SK-N-SH (cell line): Measurements from ENCODE around the gene S1PR3. TPM values are rescaled to one million over a fixed set of nuclear protein-coding genes. Genes with fewer than 3 reads are reported as not detected.

Source experiments
- CTCF ChIA-PET: fragments of 300-600, 350-600 bp; formaldehyde crosslinking; extraction: SDS; loops from one replicate; lab custom pipeline; 2021; lab: Yijun Ruan, JAX
- POLR2A ChIA-PET: fragments of 350-600 bp; sonication (Branson Sonifier 250); formaldehyde crosslinking; extraction: SDS; loops from one replicate; lab custom pipeline; 2020; ENCODE audit warnings: antibody characterized with exemption, inconsistent platforms; lab: Yijun Ruan, JAX
- DNase-seq: peaks from one replicate; pipeline ENCODE4 v3.0.0; 2012
- H2AFZ ChIP-seq: fragments of 200-600 bp; sonication (generic); 2 replicates; pipeline ENCODE4 v1.8.1; 2016; ENCODE audit warnings: antibody characterized with exemption, mild to moderate bottlenecking, low read depth
- H3F3A ChIP-seq: fragments of 200-600 bp; sonication (generic); replicated peaks from 2 replicates; pipeline ENCODE3; 2016; ENCODE audit warnings: antibody characterized with exemption, mild to moderate bottlenecking; ENCODE audit not compliant: insufficient read depth
- H3K27ac ChIP-seq, 2 experiments: fragments of 200-500 bp in 1 of 2; fragments of 200-600 bp in 1 of 2; sonication (Bioruptor generic) in 1 of 2; sonication (generic), shearing (Covaris generic) in 1 of 2; 2 replicates each; pipeline versions ENCODE4 v1.5.1 to v1.6.1; 2014 to 2016; ENCODE audit warnings: low read depth in 2 of 2, inconsistent platforms in 1 of 2, low read length in 1 of 2, mild to moderate bottlenecking in 1 of 2, mixed read lengths in 1 of 2
- H3K27me3 ChIP-seq: fragments of 200-600 bp; sonication (generic), shearing (Covaris generic); 2 replicates; pipeline ENCODE4 v1.6.1; 2016; ENCODE audit warnings: mixed run types; ENCODE audit not compliant: insufficient read depth
- H3K36me3 ChIP-seq, 2 experiments: fragments of 200-500 bp in 1 of 2; fragments of 200-600 bp in 1 of 2; sonication (Bioruptor generic) in 1 of 2; sonication (generic) in 1 of 2; replicated peaks in 1 of 2; 2 replicates each; pipeline versions ENCODE3 to v1.5.1; 2014 to 2016; ENCODE audit warnings: low read length in 1 of 2, mild to moderate bottlenecking in 1 of 2; ENCODE audit not compliant: insufficient read depth in 2 of 2, control insufficient read depth in 1 of 2
- H3K4me1 ChIP-seq, 2 experiments: fragments of 200-500 bp in 1 of 2; fragments of 200-600 bp in 1 of 2; sonication (Bioruptor generic) in 1 of 2; sonication (generic), shearing (Covaris generic) in 1 of 2; 2 replicates each; pipeline versions ENCODE4 v1.5.1 to v1.6.1; 2014 to 2016; ENCODE audit warnings: low read depth in 1 of 2, low read length in 1 of 2, mixed run types in 1 of 2; ENCODE audit not compliant: insufficient read depth in 2 of 2, control insufficient read depth in 1 of 2
- H3K4me2 ChIP-seq: fragments of 200-600 bp; sonication (generic), shearing (Covaris generic); 2 replicates; pipeline ENCODE4 v1.6.1; 2017; ENCODE audit warnings: mixed run types
- H3K4me3 ChIP-seq, 2 experiments: fragments of 200-500 bp in 1 of 2; fragments of 200-600 bp in 1 of 2; sonication (Bioruptor generic) in 1 of 2; sonication (generic), shearing (Covaris generic) in 1 of 2; 2 replicates each; pipeline versions ENCODE4 v1.5.1 to v1.8.1; 2014 to 2016; ENCODE audit warnings: low read depth in 2 of 2, inconsistent platforms in 1 of 2, low read length in 1 of 2, mild to moderate bottlenecking in 1 of 2, mixed read lengths in 1 of 2, moderate library complexity in 1 of 2
- H3K79me2 ChIP-seq: fragments of 200-600 bp; sonication (generic); 2 replicates; pipeline ENCODE4 v1.8.1; 2017; ENCODE audit warnings: mild to moderate bottlenecking; ENCODE audit not compliant: insufficient read depth
- H3K9ac ChIP-seq: fragments of 200-600 bp; sonication (generic); 2 replicates; pipeline ENCODE4 v1.6.1; 2017; ENCODE audit warnings: mixed run types
- H3K9me2 ChIP-seq: fragments of 200-600 bp; sonication (generic); 2 replicates; pipeline ENCODE4 v1.6.1; 2017; ENCODE audit warnings: mixed run types
- H3K9me3 ChIP-seq: fragments of 200-600 bp; sonication (generic); 2 replicates; pipeline ENCODE4 v1.6.1; 2017; ENCODE audit warnings: mixed run types, mild to moderate bottlenecking, moderate library complexity
- H4K20me1 ChIP-seq: fragments of 200-600 bp; sonication (generic); 2 replicates; pipeline ENCODE4 v1.6.1; 2017; ENCODE audit warnings: mild to moderate bottlenecking, mixed run types; ENCODE audit not compliant: insufficient read depth
- CHD2 ChIP-seq: fragments of 150-350 bp; IDR thresholded peaks from 2 replicates; pipeline ENCODE4 v1.6.1; 2018; ENCODE audit warnings: low read length; ENCODE audit not compliant: partially characterized antibody
- CTCF ChIP-seq: fragments of 200-600 bp; sonication (generic); IDR thresholded peaks from 2 replicates; pipeline ENCODE4 v1.6.1; 2017; ENCODE audit warnings: antibody characterized with exemption, mild to moderate bottlenecking, moderate library complexity
- ELF1 ChIP-seq: IDR thresholded peaks from 2 replicates; pipeline ENCODE4 v1.4.0; 2012
- EZH2phosphoT487 ChIP-seq: fragments of 200-600 bp; sonication (generic); IDR thresholded peaks from 2 replicates; pipeline ENCODE4 v1.6.1; 2017; ENCODE audit warnings: low read depth, mixed run types, mild to moderate bottlenecking, antibody characterized with exemption, moderate library complexity, borderline replicate concordance
- FOSL2 ChIP-seq: IDR thresholded peaks from 2 replicates; pipeline ENCODE4 v1.4.0; 2012; ENCODE audit warnings: low read depth, mild to moderate bottlenecking, moderate library complexity, borderline replicate concordance
- FOXJ3 ChIP-seq: sonication (generic); formaldehyde crosslinking; IDR thresholded peaks from 2 replicates; pipeline ENCODE4 v1.5.1; 2020; ENCODE audit warnings: mild to moderate bottlenecking, missing genetic modification reagents
- JUND ChIP-seq: IDR thresholded peaks from 2 replicates; pipeline ENCODE4 v1.4.0; 2012
- MAX ChIP-seq: IDR thresholded peaks from 2 replicates; pipeline ENCODE4 v1.4.0; 2012; ENCODE audit warnings: low read depth
- POLR2AphosphoS5 ChIP-seq: IDR thresholded peaks from 2 replicates; pipeline ENCODE4 v1.6.1; 2012; ENCODE audit warnings: low read depth, low read length
- RFX5 ChIP-seq: IDR thresholded peaks from 2 replicates; pipeline ENCODE4 v1.6.1; 2012; ENCODE audit warnings: mild to moderate bottlenecking, improper control_type of control experiment, low read length
- SMC3 ChIP-seq: IDR thresholded peaks from 2 replicates; pipeline ENCODE4 v1.6.1; 2012; ENCODE audit warnings: low read depth, low read length, improper control_type of control experiment
- TAF1 ChIP-seq: IDR thresholded peaks from 2 replicates; pipeline ENCODE4 v1.6.1; 2012; ENCODE audit warnings: low read depth, mild to moderate bottlenecking, low read length, moderate library complexity, borderline replicate concordance
- TCF12 ChIP-seq: IDR thresholded peaks from 2 replicates; pipeline ENCODE4 v1.4.0; 2012
- TEAD4 ChIP-seq: IDR thresholded peaks from 2 replicates; pipeline ENCODE4 v1.4.0; 2012; ENCODE audit warnings: mild to moderate bottlenecking, borderline replicate concordance; ENCODE audit not compliant: insufficient read depth
- USF2 ChIP-seq: fragments of 150-350 bp; IDR thresholded peaks from 2 replicates; pipeline ENCODE4 v1.6.1; 2017; ENCODE audit warnings: antibody characterized with exemption, low read length, low read depth, borderline replicate concordance
- ZBTB33 ChIP-seq: IDR thresholded peaks from 2 replicates; pipeline ENCODE4 v1.4.0; 2012; ENCODE audit warnings: low read depth, borderline replicate concordance
- WGBS: methylation state at CpG from one replicate; pipeline ENCODE4 v1.1.6; 2017; ENCODE audit warnings: low lambda C conversion rate; 5-methylcytosine and 5-hydroxymethylcytosine counted together
- polyA plus RNA-seq, 3 experiments: library from polyadenylated mRNA; depleted of rRNA; stranded (reverse); fragments of >200 nt; gene quantifications; 2 replicates each; pipeline ENCODE4 v1.2.3, GENCODE V29; 2012

Gene S1PR3
- polyA plus RNA-seq, 1 of the 3 experiments (the other 2 are of a cell fraction), result 2.5 TPM

- no peak overlapping the region for H3K4me3 ChIP-seq
- H3K79me2 ChIP-seq, result no peaks in the 10 kb centered on the region
- no peak overlapping the region for H2AFZ ChIP-seq
- TF ChIP-seq USF2 (no peak), ZBTB33 (no peak), MAX (no peak), FOSL2 (no peak), EZH2phosphoT487 (no peak), TEAD4 (no peak), JUND (no peak), POLR2AphosphoS5 (no peak), CHD2 (no peak), TCF12 (no peak), RFX5 (no peak), TAF1 (no peak), CTCF (no peak), SMC3 (no peak), FOXJ3 (CRISPR knock-in tag) (no peak), ELF1 (no peak)
- no peak overlapping the region for H3K9ac ChIP-seq
- no peaks in the 10 kb centered on the region for H3K9me2 ChIP-seq
- no peak overlapping the region for H3K27ac ChIP-seq
- peaks cover 0 to 3% of the 10 kb centered on the region in 2 experiments; a peak in 1 of 4 replicates for H3K4me1 ChIP-seq
- H4K20me1 ChIP-seq, result no peaks in the 10 kb centered on the region
- no peaks in the 10 kb centered on the region for H3K27me3 ChIP-seq
- peaks cover 2% of the 10 kb centered on the region for H3F3A ChIP-seq
- DNase-seq, result no peak
- WGBS, result 68% methylated on average over 5 of the region's 5 CpGs
- H3K36me3 ChIP-seq, result peaks cover 5 to 49% of the 10 kb centered on the region in 2 experiments
- ChIA-PET POLR2A (no interaction called here), CTCF (no interaction called here)
- H3K4me2 ChIP-seq, result no peak overlapping the region
- peaks cover 24% of the 10 kb centered on the region for H3K9me3 ChIP-seq
Observed at GRCh38 chr9:89032173-89032572, 40.9 kb downstream of the S1PR3 start.
